ENCODE data around the gene TMEM132D. TPM values are rescaled to one million over a fixed set of nuclear protein-coding genes. Genes with fewer than 3 reads are reported as not detected.

Gene TMEM132D
- total RNA-seq, 3 donors from 2014 or later: 0.09 to 0.24 (median 0.12) TPM

DNA sequence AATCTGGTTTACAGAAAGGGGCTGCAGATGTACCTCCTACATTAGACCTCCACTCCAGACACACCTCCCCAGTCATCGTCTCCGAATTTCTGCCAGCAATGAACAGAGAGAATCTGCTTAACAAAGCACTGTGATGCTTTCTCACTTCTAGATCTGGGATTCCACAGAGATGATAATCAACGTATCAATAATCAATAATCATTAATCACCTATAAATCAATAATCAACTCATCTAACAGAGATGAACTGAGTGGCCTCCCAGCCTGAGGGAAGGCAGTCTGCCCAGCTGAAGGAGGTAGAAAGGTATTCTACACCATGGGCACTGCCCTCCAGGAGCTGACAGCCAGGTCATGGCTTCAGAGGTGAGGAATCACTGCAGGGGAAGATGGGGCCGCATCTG, 183.2 kb downstream of the TMEM132D start:
- ATAC-seq: no peak
- H3K36me3 ChIP-seq (ENCODE audit: low read depth): no peaks in the 10 kb centered on the region
- no peak overlapping the region for H3K4me3 ChIP-seq
- H3K4me1 ChIP-seq (ENCODE audit: low read depth): no peaks in the 10 kb centered on the region
- no peak for DNase-seq
- TF ChIP-seq, protein P1, sequence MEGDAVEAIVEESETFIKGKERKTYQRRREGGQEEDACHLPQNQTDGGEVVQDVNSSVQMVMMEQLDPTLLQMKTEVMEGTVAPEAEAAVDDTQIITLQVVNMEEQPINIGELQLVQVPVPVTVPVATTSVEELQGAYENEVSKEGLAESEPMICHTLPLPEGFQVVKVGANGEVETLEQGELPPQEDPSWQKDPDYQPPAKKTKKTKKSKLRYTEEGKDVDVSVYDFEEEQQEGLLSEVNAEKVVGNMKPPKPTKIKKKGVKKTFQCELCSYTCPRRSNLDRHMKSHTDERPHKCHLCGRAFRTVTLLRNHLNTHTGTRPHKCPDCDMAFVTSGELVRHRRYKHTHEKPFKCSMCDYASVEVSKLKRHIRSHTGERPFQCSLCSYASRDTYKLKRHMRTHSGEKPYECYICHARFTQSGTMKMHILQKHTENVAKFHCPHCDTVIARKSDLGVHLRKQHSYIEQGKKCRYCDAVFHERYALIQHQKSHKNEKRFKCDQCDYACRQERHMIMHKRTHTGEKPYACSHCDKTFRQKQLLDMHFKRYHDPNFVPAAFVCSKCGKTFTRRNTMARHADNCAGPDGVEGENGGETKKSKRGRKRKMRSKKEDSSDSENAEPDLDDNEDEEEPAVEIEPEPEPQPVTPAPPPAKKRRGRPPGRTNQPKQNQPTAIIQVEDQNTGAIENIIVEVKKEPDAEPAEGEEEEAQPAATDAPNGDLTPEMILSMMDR (IDR thresholded peaks at IDR 0.05): no peak
- intact Hi-C loops (cut with DNase I, micrococcal nuclease): no loop called here
- H3K9me3 ChIP-seq: peaks cover 12% of the 10 kb centered on the region

DNA sequence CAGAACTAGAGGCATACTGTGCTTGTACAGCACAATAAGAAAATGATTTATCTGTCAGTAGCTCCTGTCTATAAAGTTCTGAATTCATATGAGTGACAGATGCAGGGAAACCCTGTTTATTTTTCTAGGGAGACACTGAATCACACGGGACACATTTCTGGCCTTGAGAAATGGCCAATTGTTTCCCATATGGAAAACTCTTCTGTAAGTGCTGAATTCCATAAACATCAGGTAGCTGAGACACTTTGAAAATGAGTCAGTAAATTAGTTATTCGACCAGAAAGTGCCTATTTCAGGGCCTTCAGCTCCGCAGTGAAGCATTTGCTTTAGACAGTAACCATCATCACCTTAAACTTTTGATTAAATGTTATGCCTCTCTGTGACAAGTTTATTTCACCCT, 184.4 kb downstream of the TMEM132D start:
- intact Hi-C loops (cut with DNase I, micrococcal nuclease): no loop called here
- DNase-seq: no peak

DNA sequence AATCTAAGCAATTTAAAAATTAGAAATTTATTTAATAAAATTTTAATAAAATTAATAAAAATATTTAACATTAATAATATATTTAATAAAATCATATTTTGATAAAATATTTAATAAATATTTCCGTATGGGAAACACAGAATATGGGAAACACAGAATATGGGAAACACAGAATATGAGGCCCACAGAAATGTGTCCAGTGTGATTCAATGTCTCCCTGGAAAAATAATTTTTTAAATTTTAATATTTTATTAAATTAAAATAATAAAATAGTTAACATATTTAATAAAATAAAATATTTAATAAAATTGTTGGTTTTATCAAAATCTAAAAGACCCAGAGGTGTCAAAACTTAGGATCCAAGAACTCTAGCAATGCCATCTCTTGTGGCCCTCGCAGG, 186.4 kb downstream of the TMEM132D start:
- TF ChIP-seq, protein P1 (IDR thresholded peaks at IDR 0.05): no peak
- ATAC-seq: no peak

More for the DNA sequence above, 184.4 kb downstream of the TMEM132D start:
- Histone ChIP-seq H3K4me1 (ENCODE audit: low read depth) (no peaks in the 10 kb centered on the region), H3K9me3 (peaks cover 2% of the 10 kb centered on the region), H3K36me3 (ENCODE audit: low read depth) (no peaks in the 10 kb centered on the region), H3K4me3 (no peak overlapping the region)
- TF ChIP-seq, protein P1 (IDR thresholded peaks at IDR 0.05): no peak
- ATAC-seq: no peak

DNA sequence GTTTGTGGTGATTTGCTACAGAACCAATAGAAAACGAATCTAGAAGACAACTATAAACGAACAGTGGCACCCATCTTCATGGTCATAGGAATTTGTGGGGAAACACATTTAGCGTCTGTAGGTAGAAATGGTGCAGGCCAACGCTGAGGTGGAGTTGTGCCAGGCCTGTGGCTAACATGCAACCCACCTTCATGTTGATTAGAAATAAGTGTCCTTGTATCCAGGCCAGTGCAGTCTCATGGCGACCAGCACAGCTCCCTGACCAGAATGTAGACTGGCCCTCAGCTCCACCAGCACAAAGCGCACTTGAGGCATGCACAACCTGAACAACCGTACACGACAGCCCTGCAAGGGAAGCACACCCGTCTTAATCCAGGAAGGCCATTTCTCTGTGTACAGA, 187.0 kb downstream of the TMEM132D start:
- intact Hi-C loops (cut with DNase I, micrococcal nuclease): no loop called here
- Histone ChIP-seq H3K4me3 (no peak overlapping the region), H3K9me3 (peaks cover 5% of the 10 kb centered on the region), H3K4me1 (ENCODE audit: low read depth) (no peaks in the 10 kb centered on the region), H3K36me3 (ENCODE audit: low read depth) (no peaks in the 10 kb centered on the region)
- TF ChIP-seq, protein P1 (IDR thresholded peaks at IDR 0.05): no peak
- ATAC-seq (no peak), DNase-seq (no peak)

More for the DNA sequence above, 186.4 kb downstream of the TMEM132D start:
- H3K4me1 ChIP-seq (ENCODE audit: low read depth): no peaks in the 10 kb centered on the region
- intact Hi-C loops (cut with DNase I, micrococcal nuclease): no loop called here
- peaks cover 5% of the 10 kb centered on the region for H3K9me3 ChIP-seq
- H3K4me3 ChIP-seq: no peak overlapping the region
- no peak for DNase-seq
- no peaks in the 10 kb centered on the region for H3K36me3 ChIP-seq (ENCODE audit: low read depth)

DNA sequence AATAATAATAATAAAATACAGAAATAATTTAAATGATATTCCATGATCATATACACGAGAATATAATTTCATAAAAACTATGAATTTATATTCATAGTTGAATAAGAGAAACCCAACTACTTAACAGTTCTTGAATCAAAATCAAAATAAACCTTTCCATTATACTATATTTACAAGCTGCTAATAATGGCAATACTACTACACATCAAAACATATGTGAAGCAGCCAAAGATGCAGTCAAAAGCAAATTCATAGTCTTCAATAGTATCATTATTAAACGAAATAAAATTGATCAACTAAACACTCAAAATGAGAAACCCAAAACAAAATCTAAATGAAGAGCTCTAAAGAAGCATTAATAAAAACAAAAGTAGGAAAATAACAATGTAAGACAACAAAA, 197.1 kb downstream of the TMEM132D start:
- H3K9me3 ChIP-seq: peaks cover 34% of the 10 kb centered on the region
- TF ChIP-seq, protein P1 (IDR thresholded peaks at IDR 0.05): no peak
- ATAC-seq: no peak
- no peak overlapping the region for H3K4me3 ChIP-seq
- no peak for DNase-seq
- intact Hi-C loops (cut with DNase I, micrococcal nuclease): no loop called here
- no peaks in the 10 kb centered on the region for H3K4me1 ChIP-seq (ENCODE audit: low read depth)
- no peaks in the 10 kb centered on the region for H3K36me3 ChIP-seq (ENCODE audit: low read depth)

DNA sequence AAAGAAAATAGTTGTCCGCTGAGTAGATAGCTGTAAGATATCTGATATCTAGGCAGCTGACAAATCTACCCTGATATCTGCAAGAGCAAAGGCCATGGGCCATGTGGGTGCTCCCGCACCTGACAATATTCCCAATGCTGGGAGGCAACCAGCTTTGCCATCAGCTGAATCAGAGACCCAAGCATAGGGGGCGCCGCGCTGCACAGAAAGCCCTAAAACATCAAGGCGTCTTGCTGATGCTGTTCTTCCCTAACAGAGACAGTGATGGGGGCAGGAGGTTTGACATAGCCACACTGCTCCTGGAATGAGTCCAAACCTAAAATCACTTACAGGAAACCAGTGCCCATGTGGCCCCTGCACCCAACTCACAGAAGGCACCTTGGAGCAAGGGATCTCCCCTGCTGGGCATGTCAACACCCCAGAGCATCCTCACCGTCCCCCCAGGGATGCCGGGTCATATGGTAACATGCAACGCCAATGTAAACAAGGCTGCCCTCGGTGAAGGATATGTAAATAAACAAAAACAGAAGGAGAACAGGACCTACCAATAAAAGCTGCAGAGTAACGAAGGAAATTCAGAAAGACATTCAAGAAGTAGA, 199.5 kb downstream of the TMEM132D start:
- TF ChIP-seq, protein P1 (IDR thresholded peaks at IDR 0.05): no peak
- Histone ChIP-seq H3K9me3 (peaks cover 29% of the 10 kb centered on the region), H3K4me3 (no peak overlapping the region), H3K4me1 (ENCODE audit: low read depth) (no peaks in the 10 kb centered on the region), H3K36me3 (ENCODE audit: low read depth) (no peaks in the 10 kb centered on the region)
- ATAC-seq (no peak), DNase-seq (no peak)
- intact Hi-C loops (cut with DNase I, micrococcal nuclease): no loop called here

All from mucosa of descending colon (tissue), 3 donors.